Fibroblast of villous mesenchyme (primary cell): ENCODE measurements around the gene TRPM5. TPM values are rescaled to one million over a fixed set of nuclear protein-coding genes. Genes with fewer than 3 reads are reported as not detected.

ENCODE experiments used
- DNase-seq: peaks from one replicate; pipeline ENCODE4 v3.0.0-alpha.2; 2010; ENCODE audit warnings: low read depth
- H3K4me3 ChIP-seq: 2 replicates; pipeline ENCODE4 v1.5.1; 2011; ENCODE audit warnings: low read depth, mild to moderate bottlenecking, low read length
- total RNA-seq: library from RNA; depleted of rRNA; stranded (reverse); fragments of >200 nt; gene quantifications from 2 replicates; pipeline ENCODE4 v1.2.3, GENCODE V29; 2012
- TF ChIP-seq, protein P1 (sequence below): IDR thresholded peaks from 2 replicates; pipeline ENCODE4 v1.5.1; 2012; ENCODE audit warnings: low read depth, mild to moderate bottlenecking, low read length; ENCODE audit not compliant: insufficient read depth

The TRPM5 gene
- total RNA-seq, 1 donor: not detected

DNA sequence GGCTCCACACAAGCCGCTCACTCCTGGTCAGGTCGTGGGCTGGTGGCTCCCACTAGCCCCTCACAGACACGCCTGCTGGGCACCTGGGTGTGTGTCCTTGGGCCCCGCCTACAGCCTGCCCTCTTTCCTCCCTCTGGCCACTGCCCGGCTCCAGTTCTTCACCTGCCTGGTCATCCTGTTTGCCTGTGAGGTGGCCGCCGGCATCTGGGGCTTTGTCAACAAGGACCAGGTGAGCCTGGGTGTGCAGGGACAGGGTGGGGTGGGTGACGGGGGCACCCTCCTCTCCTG lies 49.6 kb downstream of the TRPM5 start:
- H3K4me3 ChIP-seq: no peak overlapping the region
- TF ChIP-seq, protein P1, sequence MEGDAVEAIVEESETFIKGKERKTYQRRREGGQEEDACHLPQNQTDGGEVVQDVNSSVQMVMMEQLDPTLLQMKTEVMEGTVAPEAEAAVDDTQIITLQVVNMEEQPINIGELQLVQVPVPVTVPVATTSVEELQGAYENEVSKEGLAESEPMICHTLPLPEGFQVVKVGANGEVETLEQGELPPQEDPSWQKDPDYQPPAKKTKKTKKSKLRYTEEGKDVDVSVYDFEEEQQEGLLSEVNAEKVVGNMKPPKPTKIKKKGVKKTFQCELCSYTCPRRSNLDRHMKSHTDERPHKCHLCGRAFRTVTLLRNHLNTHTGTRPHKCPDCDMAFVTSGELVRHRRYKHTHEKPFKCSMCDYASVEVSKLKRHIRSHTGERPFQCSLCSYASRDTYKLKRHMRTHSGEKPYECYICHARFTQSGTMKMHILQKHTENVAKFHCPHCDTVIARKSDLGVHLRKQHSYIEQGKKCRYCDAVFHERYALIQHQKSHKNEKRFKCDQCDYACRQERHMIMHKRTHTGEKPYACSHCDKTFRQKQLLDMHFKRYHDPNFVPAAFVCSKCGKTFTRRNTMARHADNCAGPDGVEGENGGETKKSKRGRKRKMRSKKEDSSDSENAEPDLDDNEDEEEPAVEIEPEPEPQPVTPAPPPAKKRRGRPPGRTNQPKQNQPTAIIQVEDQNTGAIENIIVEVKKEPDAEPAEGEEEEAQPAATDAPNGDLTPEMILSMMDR: no peak
- no peak for DNase-seq

Other genes with a start within 250 kb of the TRPM5 start
- not detected in 2 replicates for gene ASCL2, start 173.9 kb downstream of the TRPM5 start, total RNA-seq
- not detected in 2 replicates for gene C11orf21, start 142.6 kb downstream of the TRPM5 start, total RNA-seq
- under 0.01 and 0.43 TPM in 2 replicates for gene TSPAN32, start 142.5 kb downstream of the TRPM5 start, total RNA-seq
- 220 and 257 TPM in 2 replicates for gene CD81, start 67.2 kb downstream of the TRPM5 start, total RNA-seq
- gene TSSC4, start 43.8 kb downstream of the TRPM5 start, total RNA-seq: 54.8 and 58.6 TPM in 2 replicates
- not detected in 2 replicates for gene KCNQ1, start 494 bp upstream of the TRPM5 start, total RNA-seq